Bronchial epithelial cell (primary cell): ENCODE data around the gene ETV3. TPM values are rescaled to one million over a fixed set of nuclear protein-coding genes. Genes with fewer than 3 reads are reported as not detected.
A peak's percentile ranks its signal among the peaks of the same experiment; 100 is the strongest.

ENCODE experiments used
- DNase-seq: peaks from one replicate; pipeline ENCODE4 v3.0.0-alpha.2; 2010; ENCODE audit warnings: low read depth
- FAIRE-seq: peaks from 2 replicates; lab custom pipeline; 2011; peaks lifted over from hg19 to GRCh38; lab: Jason Lieb, UNC
- H3K27me3 ChIP-seq: 2 replicates; pipeline ENCODE4 v1.5.1; 2011; ENCODE audit warnings: low read length; ENCODE audit not compliant: control insufficient read depth, insufficient read depth
- H3K36me3 ChIP-seq: 2 replicates; pipeline ENCODE4 v1.5.1; 2011; ENCODE audit warnings: low read length; ENCODE audit not compliant: control insufficient read depth, insufficient read depth
- H3K4me3 ChIP-seq: 2 replicates; pipeline ENCODE4 v1.5.1; 2011; ENCODE audit warnings: mild to moderate bottlenecking, low read depth, low read length, control low read depth
- CTCF ChIP-seq: IDR thresholded peaks from 2 replicates; pipeline ENCODE4 v1.5.1; 2011; ENCODE audit warnings: mild to moderate bottlenecking, moderate library complexity, low read length, control low read depth, inconsistent platforms; ENCODE audit not compliant: insufficient read depth, severe bottlenecking
- total RNA-seq: library from RNA; depleted of rRNA; stranded (reverse); fragments of >200 nt; gene quantifications from 2 replicates; pipeline ENCODE4 v1.2.1, GENCODE V29; 2014

The ETV3 gene
- total RNA-seq, 1 donor from 2014 or later, result 17.1 TPM

GRCh38 chr1:157107702-157108101, 30.5 kb downstream of the ETV3 start:
- no peak for TF ChIP-seq CTCF
- no peak for DNase-seq
- no peak for FAIRE-seq

DNA sequence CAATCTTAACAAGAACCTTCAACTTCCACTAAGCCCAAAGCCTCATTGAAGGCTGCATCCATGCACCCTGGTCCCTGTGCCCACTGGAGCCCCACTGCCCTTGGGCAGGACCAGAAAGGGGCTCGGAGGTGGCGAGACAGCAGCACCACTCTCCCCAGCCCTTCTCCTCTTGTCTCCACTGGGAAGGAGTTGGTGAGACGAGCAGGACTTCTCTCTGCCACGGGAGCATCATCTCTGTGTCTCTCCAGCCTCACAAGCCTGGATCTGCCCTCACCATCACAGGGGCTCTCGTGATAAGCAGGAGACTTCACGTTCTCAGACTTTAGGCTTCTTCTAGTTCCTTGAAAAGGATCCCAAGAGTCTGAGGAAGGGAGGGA, 31.4 kb downstream of the ETV3 start:
- no peak for DNase-seq
- no peak for FAIRE-seq
- H3K4me3 ChIP-seq, result no peak overlapping the region
- no peaks in the 10 kb centered on the region for H3K36me3 ChIP-seq
- H3K27me3 ChIP-seq, result peaks cover 7% of the 10 kb centered on the region
- no peak for TF ChIP-seq CTCF

More at GRCh38 chr1:157107702-157108101, 30.5 kb downstream of the ETV3 start:
- Histone ChIP-seq H3K27me3 (peaks cover 5% of the 10 kb centered on the region), H3K4me3 (no peak overlapping the region), H3K36me3 (no peaks in the 10 kb centered on the region)

GRCh38 chr1:157105988-157106812, 32.0 kb downstream of the ETV3 start:
- DNase-seq (peak; percentile 78), FAIRE-seq (no peak)
- Histone ChIP-seq H3K4me3 (no peak overlapping the region), H3K27me3 (peaks cover 7% of the 10 kb centered on the region), H3K36me3 (no peaks in the 10 kb centered on the region)
- TF ChIP-seq CTCF, result no peak

DNA sequence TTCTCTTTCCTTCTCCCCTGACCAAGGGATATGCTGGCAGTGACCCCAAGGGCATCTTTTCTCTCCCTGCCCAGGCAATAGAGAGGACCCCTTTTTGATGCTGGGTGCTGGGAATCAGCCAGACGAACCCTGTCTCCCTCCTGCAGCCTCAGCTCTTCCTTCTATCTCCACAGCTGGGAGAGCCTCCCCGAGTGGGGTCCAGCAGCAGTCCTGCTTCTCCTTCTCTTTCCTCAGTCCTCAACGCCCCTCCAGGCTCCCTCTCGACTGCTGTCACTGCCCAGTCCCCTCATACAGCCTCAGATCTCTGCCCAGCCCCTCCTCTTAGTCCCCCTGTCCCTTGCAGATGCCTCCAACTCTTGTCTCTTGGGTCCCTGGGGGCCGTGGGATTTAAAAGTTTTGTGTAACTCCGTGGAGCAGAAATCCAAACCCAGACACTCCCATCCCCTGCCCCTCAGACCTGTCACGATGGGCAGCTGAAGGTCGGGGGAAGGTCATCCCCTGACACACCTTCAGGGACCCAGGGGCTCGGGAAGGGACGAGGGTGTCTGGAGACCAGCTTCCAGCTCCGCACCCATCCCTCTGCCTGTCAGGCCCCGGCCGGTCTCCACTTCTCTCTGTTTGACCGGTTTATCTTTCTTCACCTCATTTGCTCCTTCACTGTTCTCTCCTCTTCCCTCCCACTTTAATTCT, 32.8 kb downstream of the ETV3 start:
- no peak for DNase-seq
- no peak overlapping the region for H3K4me3 ChIP-seq
- TF ChIP-seq CTCF, result no peak
- no peak for FAIRE-seq
- H3K36me3 ChIP-seq, result no peaks in the 10 kb centered on the region
- peaks cover 7% of the 10 kb centered on the region for H3K27me3 ChIP-seq

GRCh38 chr1:157104598-157105293, 33.4 kb downstream of the ETV3 start:
- FAIRE-seq (no peak), DNase-seq (peak; percentile 71)
- no peak for TF ChIP-seq CTCF
- no peaks in the 10 kb centered on the region for H3K36me3 ChIP-seq
- H3K27me3 ChIP-seq, result peaks cover 7% of the 10 kb centered on the region
- H3K4me3 ChIP-seq, result no peak overlapping the region
